HEK293 (cell line): ENCODE data around the gene ARHGAP22.

Source experiments
- CTCF ChIP-seq: fragments of 450-650 bp; formaldehyde crosslinking; IDR thresholded peaks from 2 replicates; pipeline ENCODE4 v1.5.1; 2016; ENCODE audit warnings: missing biosample characterization, missing genetic modification characterization
- TCF7L2 ChIP-seq: IDR thresholded peaks from 2 replicates; pipeline ENCODE4 v1.6.1; 2011; ENCODE audit warnings: low read depth, mild to moderate bottlenecking, inconsistent platforms, low read length, moderate library complexity, borderline replicate concordance
- YY1 ChIP-seq: fragments of 450-650 bp; formaldehyde crosslinking; IDR thresholded peaks from 2 replicates; pipeline ENCODE4 v1.5.1; 2018; ENCODE audit warnings: missing biosample characterization, missing genetic modification characterization
- ZBTB10 ChIP-seq: fragments of 450-650 bp; formaldehyde crosslinking; IDR thresholded peaks from 2 replicates; pipeline ENCODE4 v1.5.1; 2016; ENCODE audit warnings: missing biosample characterization, missing genetic modification characterization
- ZNF175 ChIP-seq: fragments of 450-650 bp; formaldehyde crosslinking; IDR thresholded peaks from 2 replicates; pipeline ENCODE4 v1.5.1; 2016; ENCODE audit warnings: missing biosample characterization, missing genetic modification characterization
- ZNF449 ChIP-seq: fragments of 450-650 bp; formaldehyde crosslinking; IDR thresholded peaks from 2 replicates; pipeline ENCODE4 v1.5.1; 2017; ENCODE audit warnings: missing biosample characterization, mild to moderate bottlenecking, missing genetic modification characterization, moderate library complexity
- ZSCAN5A ChIP-seq: fragments of 450-650 bp; formaldehyde crosslinking; IDR thresholded peaks from 2 replicates; pipeline ENCODE4 v1.5.1; 2016; ENCODE audit warnings: missing biosample characterization, missing genetic modification characterization

GRCh38 chr10:48547061-48547895 lies 57.6 kb downstream of the ARHGAP22 start:
- no peak for TF ChIP-seq ZSCAN5A
- TF ChIP-seq CTCF, result no peak
- TF ChIP-seq ZNF175 (tag by site-specific recombination), result no peak
- TF ChIP-seq TCF7L2, result no peak
- no peak for TF ChIP-seq YY1 (tag by site-specific recombination)
- no peak for TF ChIP-seq ZNF449
- no peak for TF ChIP-seq ZBTB10 (tag by site-specific recombination)
